ENCODE results near the gene SYT3.

DNA sequence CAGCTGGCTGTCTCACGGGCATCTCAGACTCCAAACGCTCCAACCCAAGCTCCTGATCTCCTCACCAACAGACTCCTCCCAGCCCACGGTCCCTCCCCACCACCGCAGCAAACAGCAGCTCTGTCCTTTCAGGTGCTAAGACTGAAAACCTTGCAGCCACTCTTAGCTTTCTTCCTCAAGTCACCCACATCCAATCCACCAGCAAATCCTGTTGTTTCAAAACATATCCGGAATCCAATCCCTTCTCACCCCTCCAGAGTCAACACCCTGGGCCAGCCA lies 30.4 kb upstream of the SYT3 start:
- TF ChIP-seq, protein P1, sequence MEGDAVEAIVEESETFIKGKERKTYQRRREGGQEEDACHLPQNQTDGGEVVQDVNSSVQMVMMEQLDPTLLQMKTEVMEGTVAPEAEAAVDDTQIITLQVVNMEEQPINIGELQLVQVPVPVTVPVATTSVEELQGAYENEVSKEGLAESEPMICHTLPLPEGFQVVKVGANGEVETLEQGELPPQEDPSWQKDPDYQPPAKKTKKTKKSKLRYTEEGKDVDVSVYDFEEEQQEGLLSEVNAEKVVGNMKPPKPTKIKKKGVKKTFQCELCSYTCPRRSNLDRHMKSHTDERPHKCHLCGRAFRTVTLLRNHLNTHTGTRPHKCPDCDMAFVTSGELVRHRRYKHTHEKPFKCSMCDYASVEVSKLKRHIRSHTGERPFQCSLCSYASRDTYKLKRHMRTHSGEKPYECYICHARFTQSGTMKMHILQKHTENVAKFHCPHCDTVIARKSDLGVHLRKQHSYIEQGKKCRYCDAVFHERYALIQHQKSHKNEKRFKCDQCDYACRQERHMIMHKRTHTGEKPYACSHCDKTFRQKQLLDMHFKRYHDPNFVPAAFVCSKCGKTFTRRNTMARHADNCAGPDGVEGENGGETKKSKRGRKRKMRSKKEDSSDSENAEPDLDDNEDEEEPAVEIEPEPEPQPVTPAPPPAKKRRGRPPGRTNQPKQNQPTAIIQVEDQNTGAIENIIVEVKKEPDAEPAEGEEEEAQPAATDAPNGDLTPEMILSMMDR (IDR thresholded peaks at IDR 0.05) = no peak
- no peak for TF ChIP-seq POLR2A (IDR thresholded peaks at IDR 0.05)
